Measurements from ENCODE around the gene GABARAPL1.

- TF ChIP-seq PBX3 (IDR thresholded peaks at IDR 0.05), result no peak
- no peak for TF ChIP-seq EZH2phosphoT487 (IDR thresholded peaks at IDR 0.05; ENCODE audit: borderline replicate concordance, low read depth)
- no peak for TF ChIP-seq CTCF (IDR thresholded peaks at IDR 0.05)
- TF ChIP-seq CHD2 (IDR thresholded peaks at IDR 0.05; ENCODE audit: low read length, partially characterized antibody), result no peak
- no peak for TF ChIP-seq POLR2AphosphoS5 (IDR thresholded peaks at IDR 0.05; ENCODE audit: low read depth, low read length)
- TF ChIP-seq RFX5 (IDR thresholded peaks at IDR 0.05; ENCODE audit: low read length), result no peak
- TF ChIP-seq EP300 (IDR thresholded peaks at IDR 0.05; ENCODE audit: borderline replicate concordance in 1 of 2, low read depth in 1 of 2, low read length in 1 of 2), result no peak
- no peak for TF ChIP-seq TAF1 (IDR thresholded peaks at IDR 0.05; ENCODE audit: borderline replicate concordance, low read depth, low read length)
- TF ChIP-seq IRF3 (IDR thresholded peaks at IDR 0.05; ENCODE audit: low read depth, low read length), result no peak
- no peak for TF ChIP-seq JUND (IDR thresholded peaks at IDR 0.05)
- no peak for TF ChIP-seq ZBTB33 (IDR thresholded peaks at IDR 0.05; ENCODE audit: borderline replicate concordance, low read depth)
These were observed 24.0 kb downstream of the GABARAPL1 start for GRCh38 chr12:10236720-10237119.

Data from SK-N-SH (cell line).